ENCODE data around the gene ACTR1A. TPM values are rescaled to one million over a fixed set of nuclear protein-coding genes. Genes with fewer than 3 reads are reported as not detected.

The ACTR1A gene
- total RNA-seq, 1 experiment from 2014 or later, result 128 TPM

- CTCF ChIA-PET, result interaction anchor here (0.6 to 3.4 kb wide), 4 partner anchors 42 to 140 kb away, joined by 3 to 29 read pairs (median 8); partner anchors contain the start of gene TRIM8
These were observed 1.9 kb upstream of the ACTR1A start for GRCh38 chr10:102504179-102504975.

GRCh38 chr10:102503264-102504178 lies 1.0 kb upstream of the ACTR1A start, which contains the start of gene SUFU:
Gene SUFU, plus strand, starts transcription at chr10:102503972. Its CDS starts 181 bp downstream, at chr10:102504153.
- peak within 1 kb of the TSS; percentile 89 for H3K4me3 ChIP-seq (ENCODE audit: low read depth, low read length, poor library complexity, severe bottlenecking)
- DNase-seq (ENCODE audit: low spot score), result peak; percentile 99
- peak; percentile 89 for TF ChIP-seq CTCF (conservative IDR thresholded peaks at IDR 0.05; ENCODE audit: low read depth, low read length)
- no peak for TF ChIP-seq EZH2 (IDR thresholded peaks at IDR 0.05; ENCODE audit: borderline replicate concordance, low read depth, low read length, poor library complexity, severe bottlenecking)
- H3K9me3 ChIP-seq (ENCODE audit: low read depth, low read length, poor library complexity, severe bottlenecking), result no peaks in the 10 kb centered on the region
- H3K27ac ChIP-seq (ENCODE audit: low read depth, low read length, poor library complexity, severe bottlenecking), result peak within 1 kb of the TSS; percentile 87
- H3K27me3 ChIP-seq (replicated peaks; ENCODE audit: insufficient read depth, low read depth, low read length, poor library complexity), result no peaks in the 10 kb centered on the region
- H3K36me3 ChIP-seq (ENCODE audit: insufficient read depth, low read length, poor library complexity, severe bottlenecking), result peaks cover 4% of the 10 kb centered on the region
- H3K4me1 ChIP-seq (ENCODE audit: insufficient read depth, low read length, poor library complexity, severe bottlenecking), result peaks cover 12% of the 10 kb centered on the region
- intact Hi-C loops (cut with micrococcal nuclease; ENCODE audit: unreplicated experiment), result loop anchor here (1.0 to 5.0 kb wide), 4 partner anchors 81 to 351 kb away; partner anchors contain the start of genes ARL3, NOLC1 and SFXN2
- BruUV-seq (replicated peaks), result no TSS peak
- CTCF ChIA-PET, result interaction anchor here (0.6 to 3.4 kb wide), 4 partner anchors 42 to 140 kb away, joined by 3 to 29 read pairs (median 8); partner anchors contain the start of gene TRIM8
- POLR2A ChIA-PET (ENCODE audit: low non-redundant PET), result interaction anchor here (0.6 to 1.0 kb wide), 2 partner anchors 71 to 211 kb away, joined by 3 to 4 read pairs; partner anchors contain the start of genes ARL3, CUEDC2 and SFXN2

More at GRCh38 chr10:102504179-102504975, 1.9 kb upstream of the ACTR1A start:
- peaks cover 12% of the 10 kb centered on the region for H3K4me1 ChIP-seq (ENCODE audit: insufficient read depth, low read length, poor library complexity, severe bottlenecking)
- peak; percentile 59 for DNase-seq (ENCODE audit: low spot score)
- no TSS peak for BruUV-seq (replicated peaks)
- intact Hi-C loops (cut with micrococcal nuclease; ENCODE audit: unreplicated experiment), result loop anchor here (5.0 kb wide), 2 partner anchors 93 to 352 kb away; partner anchors contain the start of gene NOLC1
- H3K27ac ChIP-seq (ENCODE audit: low read depth, low read length, poor library complexity, severe bottlenecking), result peak overlapping the region; percentile 87
- no peaks in the 10 kb centered on the region for H3K9me3 ChIP-seq (ENCODE audit: low read depth, low read length, poor library complexity, severe bottlenecking)
- peaks cover 12% of the 10 kb centered on the region for H3K36me3 ChIP-seq (ENCODE audit: insufficient read depth, low read length, poor library complexity, severe bottlenecking)
- H3K27me3 ChIP-seq (replicated peaks; ENCODE audit: insufficient read depth, low read depth, low read length, poor library complexity), result no peaks in the 10 kb centered on the region
- peak overlapping the region; percentile 89 for H3K4me3 ChIP-seq (ENCODE audit: low read depth, low read length, poor library complexity, severe bottlenecking)
- no peak for TF ChIP-seq CTCF (conservative IDR thresholded peaks at IDR 0.05; ENCODE audit: low read depth, low read length)
- POLR2A ChIA-PET (ENCODE audit: low non-redundant PET), result interaction anchor here (0.5 to 0.6 kb wide), 2 partner anchors 32 to 210 kb away, joined by 4 read pairs; partner anchors contain the start of genes ARL3 and SFXN2

- no peaks in the 10 kb centered on the region for H3K9me3 ChIP-seq (ENCODE audit: low read depth, low read length, poor library complexity, severe bottlenecking)
- no peak for TF ChIP-seq EZH2 (IDR thresholded peaks at IDR 0.05; ENCODE audit: borderline replicate concordance, low read depth, low read length, poor library complexity, severe bottlenecking)
- no peak for TF ChIP-seq CTCF (conservative IDR thresholded peaks at IDR 0.05; ENCODE audit: low read depth, low read length)
- POLR2A ChIA-PET (ENCODE audit: low non-redundant PET), result no interaction called here
- H3K27me3 ChIP-seq (replicated peaks; ENCODE audit: insufficient read depth, low read depth, low read length, poor library complexity), result no peaks in the 10 kb centered on the region
- CTCF ChIA-PET, result interaction anchor here (3.4 kb wide), 1 partner anchor 82 kb away, joined by 29 read pairs; no protein-coding TSS in a partner anchor
- peaks cover 12% of the 10 kb centered on the region for H3K4me1 ChIP-seq (ENCODE audit: insufficient read depth, low read length, poor library complexity, severe bottlenecking)
- H3K4me3 ChIP-seq (ENCODE audit: low read depth, low read length, poor library complexity, severe bottlenecking), result peak overlapping the region; percentile 89
- BruUV-seq (replicated peaks), result no TSS peak
- peak overlapping the region; percentile 78 for H3K27ac ChIP-seq (ENCODE audit: low read depth, low read length, poor library complexity, severe bottlenecking)
- DNase-seq (ENCODE audit: low spot score), result peak; percentile 99
- peaks cover under 1% of the 10 kb centered on the region for H3K36me3 ChIP-seq (ENCODE audit: insufficient read depth, low read length, poor library complexity, severe bottlenecking)
- intact Hi-C loops (cut with micrococcal nuclease; ENCODE audit: unreplicated experiment), result loop anchor here (1.0 to 5.0 kb wide), 4 partner anchors 95 to 350 kb away; partner anchors contain the start of genes ARL3, NOLC1 and SFXN2
These were observed 529 bp downstream of the ACTR1A start for GRCh38 chr10:102502029-102502336.
